T-helper 1 cell (primary cell): ENCODE results near the gene NRIP1.

ENCODE experiments used
- DNase-seq, 5 donors: peaks; one replicate each; pipeline ENCODE4 v3.0.0-alpha.2; 2012 to 2020
- total RNA-seq, 4 donors: gene quantifications; one replicate each; lab custom pipeline; 2026; lab: John Stamatoyannopoulos, UW

NRIP1 gene, protein sequence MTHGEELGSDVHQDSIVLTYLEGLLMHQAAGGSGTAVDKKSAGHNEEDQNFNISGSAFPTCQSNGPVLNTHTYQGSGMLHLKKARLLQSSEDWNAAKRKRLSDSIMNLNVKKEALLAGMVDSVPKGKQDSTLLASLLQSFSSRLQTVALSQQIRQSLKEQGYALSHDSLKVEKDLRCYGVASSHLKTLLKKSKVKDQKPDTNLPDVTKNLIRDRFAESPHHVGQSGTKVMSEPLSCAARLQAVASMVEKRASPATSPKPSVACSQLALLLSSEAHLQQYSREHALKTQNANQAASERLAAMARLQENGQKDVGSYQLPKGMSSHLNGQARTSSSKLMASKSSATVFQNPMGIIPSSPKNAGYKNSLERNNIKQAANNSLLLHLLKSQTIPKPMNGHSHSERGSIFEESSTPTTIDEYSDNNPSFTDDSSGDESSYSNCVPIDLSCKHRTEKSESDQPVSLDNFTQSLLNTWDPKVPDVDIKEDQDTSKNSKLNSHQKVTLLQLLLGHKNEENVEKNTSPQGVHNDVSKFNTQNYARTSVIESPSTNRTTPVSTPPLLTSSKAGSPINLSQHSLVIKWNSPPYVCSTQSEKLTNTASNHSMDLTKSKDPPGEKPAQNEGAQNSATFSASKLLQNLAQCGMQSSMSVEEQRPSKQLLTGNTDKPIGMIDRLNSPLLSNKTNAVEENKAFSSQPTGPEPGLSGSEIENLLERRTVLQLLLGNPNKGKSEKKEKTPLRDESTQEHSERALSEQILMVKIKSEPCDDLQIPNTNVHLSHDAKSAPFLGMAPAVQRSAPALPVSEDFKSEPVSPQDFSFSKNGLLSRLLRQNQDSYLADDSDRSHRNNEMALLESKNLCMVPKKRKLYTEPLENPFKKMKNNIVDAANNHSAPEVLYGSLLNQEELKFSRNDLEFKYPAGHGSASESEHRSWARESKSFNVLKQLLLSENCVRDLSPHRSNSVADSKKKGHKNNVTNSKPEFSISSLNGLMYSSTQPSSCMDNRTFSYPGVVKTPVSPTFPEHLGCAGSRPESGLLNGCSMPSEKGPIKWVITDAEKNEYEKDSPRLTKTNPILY (N-terminal part only)
- total RNA-seq = 43.1 to 127 (median 61.1) reads per million in 4 donors

DNA sequence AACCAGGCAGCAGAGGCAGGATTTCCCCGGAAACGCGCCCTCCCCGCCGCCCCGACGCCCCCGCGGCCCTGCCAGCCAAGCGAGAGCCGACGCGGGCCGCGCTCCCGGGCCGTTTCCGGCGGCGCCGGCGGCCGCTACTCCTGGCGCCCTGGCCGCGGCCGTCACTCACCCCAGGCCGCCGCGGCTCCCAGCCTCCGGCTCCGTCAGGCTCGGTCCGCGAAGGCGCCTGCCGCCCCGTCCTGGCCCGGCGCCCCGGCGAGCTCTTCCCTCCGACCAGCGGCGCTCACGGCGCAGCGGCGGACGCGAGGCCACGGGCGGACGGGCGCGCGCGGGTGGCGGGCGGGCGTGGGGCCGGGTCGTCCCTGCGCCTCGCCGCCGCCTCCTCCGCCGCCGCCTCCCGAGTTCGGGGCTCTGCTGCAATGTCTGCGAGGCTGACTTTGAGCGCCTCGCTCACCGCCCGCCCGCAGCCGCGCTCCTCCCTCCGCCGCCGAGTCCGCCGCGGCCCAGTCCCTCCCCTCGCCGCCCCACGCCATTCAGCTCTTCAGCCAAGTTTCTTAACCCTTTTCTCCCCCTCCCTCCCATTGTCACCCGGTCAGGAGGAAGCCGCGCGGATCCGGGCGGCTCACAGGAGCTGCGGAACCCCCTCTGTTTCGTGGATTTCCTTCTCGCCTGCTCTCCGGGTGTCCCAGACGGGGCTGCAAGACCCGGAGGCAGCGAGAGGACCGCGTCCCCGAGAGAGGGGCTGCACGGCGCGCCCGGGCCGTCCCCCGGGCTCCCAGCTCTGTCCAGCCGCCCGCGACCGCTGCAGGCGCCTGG lies at the start of gene NRIP1:
Gene NRIP1, minus strand, starts transcription at position 425 of the 816 bp plus-strand sequence. CDS start 96,808 bp downstream, outside the sequence.
- DNase-seq = peak; percentile 58 to 84 (median 74)

- no peak for DNase-seq
These were observed 48.1 kb upstream of the NRIP1 start for GRCh38 chr21:15112858-15113257.

GRCh38 chr21:15108801-15109200 lies 44.0 kb upstream of the NRIP1 start:
- DNase-seq = no peak

DNA sequence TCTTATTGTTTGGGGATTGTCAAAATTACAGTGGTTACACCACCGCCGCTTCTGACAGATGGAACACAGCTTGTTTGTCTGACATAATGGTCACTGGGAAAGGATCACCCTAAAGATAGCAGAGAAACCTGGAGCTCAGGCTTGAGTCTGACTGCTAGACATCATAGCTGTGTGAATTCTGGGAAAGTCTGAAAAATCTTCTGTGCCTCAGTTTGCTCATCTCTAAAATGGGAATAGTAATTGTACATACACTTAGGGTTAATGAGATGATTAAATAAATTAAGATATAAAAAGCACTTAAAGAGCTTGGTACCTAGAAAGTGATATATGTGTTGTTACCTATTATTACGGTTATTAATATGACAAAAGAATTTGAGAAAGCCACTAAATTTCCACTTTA lies 39.7 kb upstream of the NRIP1 start:
- no peak for DNase-seq

DNA sequence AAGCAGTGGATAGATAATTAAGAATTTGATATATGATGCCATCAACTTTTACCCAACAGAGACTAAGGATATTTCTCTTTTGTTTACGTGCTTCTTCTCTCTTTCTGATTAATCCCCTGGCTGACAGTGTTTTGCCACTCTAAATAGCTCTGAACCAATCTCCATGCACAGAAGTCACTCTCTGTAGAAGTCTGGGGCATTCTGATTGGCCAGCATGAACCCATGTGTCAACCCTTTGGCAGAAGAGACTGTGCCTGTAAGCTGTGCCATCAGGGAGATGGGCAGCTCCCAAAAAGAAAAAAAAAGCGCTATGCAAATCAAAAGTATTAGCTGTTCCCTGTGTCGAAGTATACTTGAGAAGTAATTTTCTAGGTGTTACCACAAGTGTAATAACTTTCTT lies 34.1 kb upstream of the NRIP1 start:
- no peak for DNase-seq

DNA sequence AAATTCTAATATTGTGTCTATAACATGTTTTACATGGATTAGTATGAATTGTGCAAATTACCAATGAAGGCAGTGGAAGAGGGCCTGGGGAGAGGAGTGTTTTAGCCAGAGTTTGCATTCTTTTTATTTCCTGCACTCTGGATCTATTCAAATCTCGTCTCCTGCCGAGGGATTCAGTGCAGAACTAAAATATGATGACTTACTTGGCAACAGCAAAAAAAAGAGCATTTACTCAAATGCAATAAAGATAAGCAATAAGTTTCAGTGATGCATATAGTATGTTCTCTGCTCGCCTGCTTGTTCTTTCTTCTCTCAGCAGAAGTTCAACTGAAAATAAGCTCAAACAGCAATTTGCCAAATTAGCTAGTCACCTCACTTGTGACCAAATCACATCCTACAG lies 33.4 kb upstream of the NRIP1 start:
- DNase-seq = no peak

GRCh38 chr21:15097580-15097979 lies 32.8 kb upstream of the NRIP1 start:
- no peak for DNase-seq

DNA sequence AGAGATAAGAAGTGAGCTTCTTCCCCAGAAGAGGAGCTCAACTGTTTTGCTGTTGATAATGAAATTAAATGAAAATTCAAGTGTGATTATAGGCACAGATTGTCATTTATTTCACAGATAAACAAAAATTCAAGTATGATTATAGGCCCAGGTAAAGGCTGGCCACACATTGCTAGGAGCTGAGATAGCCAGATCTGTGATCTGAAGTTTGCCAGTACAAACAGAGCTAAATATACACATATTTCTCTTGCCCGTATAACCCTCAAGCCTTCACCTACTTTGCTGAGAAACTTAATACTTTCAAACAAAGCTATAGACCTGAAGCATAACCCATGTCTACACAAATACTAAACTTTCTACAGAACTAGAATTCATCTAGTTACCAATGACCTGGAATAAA lies 31.3 kb upstream of the NRIP1 start:
- DNase-seq = no peak

- no peak for DNase-seq
These were observed 30.5 kb upstream of the NRIP1 start for GRCh38 chr21:15095326-15095725.

- DNase-seq = no peak
These were observed 29.9 kb upstream of the NRIP1 start for GRCh38 chr21:15094706-15095105.

GRCh38 chr21:15093216-15093615 lies 28.4 kb upstream of the NRIP1 start:
- DNase-seq = no peak

- no peak for DNase-seq
These were observed 27.9 kb upstream of the NRIP1 start for GRCh38 chr21:15092745-15093144.

GRCh38 chr21:15090390-15090789 lies 25.6 kb upstream of the NRIP1 start:
- no peak for DNase-seq

DNA sequence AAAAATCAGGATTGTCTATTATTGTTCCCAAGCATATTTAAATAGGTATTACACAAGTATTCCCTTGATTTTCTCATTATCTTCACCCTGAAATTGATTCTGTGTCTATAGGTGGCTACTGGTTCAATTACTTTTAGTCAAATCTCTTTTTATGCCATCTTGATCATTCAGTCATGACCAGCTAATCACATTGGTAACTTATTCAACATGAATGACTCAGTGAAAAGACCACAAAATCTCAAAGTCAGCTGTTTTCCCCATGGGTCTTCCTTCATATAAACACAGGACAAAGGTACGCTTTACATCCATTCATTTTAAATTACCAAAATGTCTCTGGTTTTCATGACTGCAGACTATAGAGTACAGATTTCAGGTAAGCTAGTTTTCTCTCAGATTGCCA lies 23.7 kb upstream of the NRIP1 start:
- no peak for DNase-seq

GRCh38 chr21:15084668-15085067 lies 19.9 kb upstream of the NRIP1 start:
- no peak for DNase-seq

DNA sequence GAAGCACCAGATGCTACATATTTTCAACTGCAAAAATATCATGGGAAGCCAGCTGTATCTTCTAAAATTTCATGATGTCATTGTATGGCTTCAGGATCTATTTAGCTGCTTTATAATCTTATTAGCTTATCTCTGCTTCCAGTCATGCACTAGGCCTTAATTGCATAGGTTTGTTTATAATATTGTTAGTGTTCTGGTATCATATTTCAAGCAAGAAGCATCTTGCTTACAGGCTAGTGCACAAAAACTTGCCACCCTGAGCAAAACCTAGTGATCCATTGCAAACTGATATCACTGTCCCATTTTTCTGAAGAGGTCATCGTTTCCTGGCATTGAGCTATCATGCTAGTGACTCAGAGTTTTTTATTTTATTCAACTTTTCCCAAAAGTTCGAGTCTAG lies 15.7 kb upstream of the NRIP1 start:
- DNase-seq = no peak

- DNase-seq = no peak
These were observed 14.5 kb upstream of the NRIP1 start for GRCh38 chr21:15079269-15079668.

- DNase-seq = no peak
These were observed 13.4 kb upstream of the NRIP1 start for GRCh38 chr21:15078180-15078579.

DNA sequence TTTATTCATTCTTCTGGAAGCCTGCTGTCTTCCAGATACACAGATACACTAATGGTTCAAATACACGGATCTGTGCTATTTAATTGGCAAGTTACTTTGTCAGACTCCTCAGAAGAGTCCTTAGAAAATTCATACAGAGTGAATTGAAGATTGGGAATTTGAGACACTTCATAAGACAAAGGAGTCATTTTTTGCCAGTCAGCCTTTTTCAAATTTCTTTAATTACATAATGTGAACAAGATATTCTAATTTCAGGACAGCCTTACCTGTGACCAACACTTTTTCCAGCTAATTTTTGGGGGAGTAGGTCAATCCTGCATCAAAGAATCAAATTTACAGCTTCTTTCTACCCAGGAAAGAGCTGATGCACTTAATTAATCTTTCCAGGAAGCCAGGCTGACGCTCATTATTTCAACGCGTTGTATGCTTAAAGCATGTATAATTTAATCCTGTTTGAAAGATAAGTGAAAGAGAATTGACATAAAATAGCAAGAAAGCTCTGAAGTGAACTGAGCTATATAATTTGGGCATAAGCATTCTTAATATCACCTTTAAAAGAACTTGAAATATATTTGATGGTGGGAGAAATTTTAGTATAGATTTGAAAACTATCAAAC lies 12.8 kb upstream of the NRIP1 start:
- DNase-seq = no peak

GRCh38 chr21:15076730-15077129 lies 11.9 kb upstream of the NRIP1 start:
- no peak for DNase-seq

GRCh38 chr21:15071009-15071408 lies 6.2 kb upstream of the NRIP1 start:
- DNase-seq = no peak

DNA sequence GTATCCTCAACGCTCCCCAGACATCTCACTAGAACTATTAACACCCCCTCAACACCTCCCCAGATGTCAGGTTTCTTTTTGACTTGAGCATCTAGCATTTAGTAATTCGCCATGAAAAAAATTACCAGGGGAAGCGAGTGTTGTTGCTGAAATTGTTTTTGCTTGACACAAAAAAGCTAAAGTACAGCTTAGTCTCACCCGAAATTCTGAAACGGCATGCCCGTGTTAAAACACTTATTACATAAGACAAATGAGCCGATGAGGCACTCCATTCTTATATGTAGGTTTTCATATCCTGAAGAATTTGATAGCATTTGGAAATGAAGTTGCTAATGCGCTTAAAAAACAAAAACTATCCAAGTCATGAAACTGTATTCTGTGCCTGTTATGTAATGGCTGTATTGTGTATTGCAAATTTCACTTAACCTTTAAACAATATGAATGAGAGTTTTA lies 1.3 kb upstream of the NRIP1 start:
- DNase-seq = no peak
